ENCODE data around the gene OR9Q2. TPM values are rescaled to one million over a fixed set of nuclear protein-coding genes. Genes with fewer than 3 reads are reported as not detected.

The OR9Q2 gene, protein sequence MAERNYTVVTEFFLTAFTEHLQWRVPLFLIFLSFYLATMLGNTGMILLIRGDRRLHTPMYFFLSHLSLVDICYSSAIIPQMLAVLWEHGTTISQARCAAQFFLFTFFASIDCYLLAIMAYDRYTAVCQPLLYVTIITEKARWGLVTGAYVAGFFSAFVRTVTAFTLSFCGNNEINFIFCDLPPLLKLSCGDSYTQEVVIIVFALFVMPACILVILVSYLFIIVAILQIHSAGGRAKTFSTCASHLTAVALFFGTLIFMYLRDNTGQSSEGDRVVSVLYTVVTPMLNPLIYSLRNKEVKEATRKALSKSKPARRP
- total RNA-seq, result not detected in 2 replicates

DNA sequence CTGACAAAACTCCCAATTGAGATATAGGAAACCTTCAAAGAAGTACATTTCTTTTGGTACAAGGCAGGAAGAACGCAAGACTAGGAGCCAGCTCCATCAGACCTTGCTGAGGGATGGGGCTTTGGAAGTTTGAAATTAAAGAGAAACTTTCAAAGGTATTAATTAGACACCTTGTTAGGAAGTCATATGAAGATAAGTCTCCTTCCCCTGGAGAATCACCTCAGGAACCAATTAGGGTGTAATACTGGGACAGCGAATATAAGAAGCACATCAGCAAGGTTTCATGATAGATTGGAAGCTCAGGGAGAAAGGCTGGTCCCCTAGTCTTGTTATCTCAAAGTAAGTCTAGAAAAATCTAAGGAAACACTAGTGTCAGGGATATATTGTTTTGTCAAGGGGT is at the start of gene OR9Q2:
TSS of gene OR9Q2 (plus strand) at position 301 of the 400 bp plus-strand sequence. CDS start 1,421 bp downstream, outside the sequence.

DNA sequence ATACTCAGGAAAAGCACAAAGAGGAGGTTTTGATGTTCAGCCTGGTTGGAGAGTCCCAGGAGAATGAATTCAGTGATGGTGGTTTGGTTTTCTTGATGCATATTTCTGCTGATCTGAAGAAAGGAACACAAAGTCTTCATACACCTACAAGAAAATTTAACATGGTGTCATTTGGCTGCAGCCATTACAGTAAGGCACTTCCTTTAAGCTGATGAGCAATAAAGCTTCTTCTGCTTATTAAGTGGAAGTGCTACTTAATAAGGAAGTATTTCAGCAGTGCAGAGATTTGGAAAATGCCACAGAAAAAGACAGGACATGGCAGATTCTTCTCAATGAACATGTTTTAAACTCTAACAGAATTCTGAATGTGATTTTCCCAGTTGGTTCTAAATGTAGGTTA is 15.2 kb downstream of the OR9Q2 start, which contains the start of gene OR1S2:
TSS of gene OR1S2 (minus strand) at position 101 of the 400 bp plus-strand sequence. CDS start at position 101, 0 bp downstream.

DNA sequence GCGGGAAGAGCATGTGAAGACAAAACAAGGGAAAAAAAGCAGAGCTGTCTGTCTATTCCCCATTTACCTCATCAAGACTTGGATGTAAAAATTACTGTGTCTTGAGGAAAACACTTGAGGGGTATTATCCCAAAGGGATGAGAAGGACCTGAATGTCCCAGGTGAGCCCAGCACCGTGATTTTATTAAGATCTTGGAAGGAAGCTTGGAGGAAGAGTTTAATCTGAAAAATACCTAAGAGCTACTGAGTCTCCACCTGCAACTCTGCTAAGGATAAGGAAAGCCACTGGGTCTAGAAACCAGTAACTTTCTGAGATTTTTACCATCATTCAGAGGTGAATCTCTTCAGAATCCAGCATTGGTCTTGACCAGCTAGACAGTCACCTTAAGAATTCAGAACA is 23.6 kb downstream of the OR9Q2 start, which contains the start of gene OR1S1:
TSS of gene OR1S1 (plus strand) at position 301 of the 400 bp plus-strand sequence.

Other genes starting within 250 kb of the OR9Q2 start
- not detected in 2 replicates for gene OR9Q1, start 165.2 kb upstream of the OR9Q2 start, total RNA-seq
- not detected in 2 replicates for gene OR6Q1, start 158.1 kb upstream of the OR9Q2 start, total RNA-seq
- gene OR9I1, start 63.5 kb upstream of the OR9Q2 start, total RNA-seq, result not detected in 2 replicates
- not detected in 2 replicates for gene OR1S2, start 15.1 kb downstream of the OR9Q2 start, total RNA-seq
- gene OR1S1, start 23.6 kb downstream of the OR9Q2 start, total RNA-seq, result not detected in 2 replicates
- not detected in 2 replicates for gene OR10Q1, start 39.8 kb downstream of the OR9Q2 start, total RNA-seq
- gene OR10W1, start 79.2 kb downstream of the OR9Q2 start, total RNA-seq, result not detected in 2 replicates
- not detected in 2 replicates for gene OR5B17, start 170.0 kb downstream of the OR9Q2 start, total RNA-seq
- not detected in 2 replicates for gene OR5B3, start 217.8 kb downstream of the OR9Q2 start, total RNA-seq
- not detected in 2 replicates for gene OR5B2, start 239.1 kb downstream of the OR9Q2 start, total RNA-seq